ENCODE measurements around the gene NANOS3. TPM values are rescaled to one million over a fixed set of nuclear protein-coding genes. Genes with fewer than 3 reads are reported as not detected.
"Not testable (repeated sequence)": the region's sequence is repeated elsewhere in the genome, so short reads cannot be mapped to it uniquely, and the experiment has no call there.

NANOS3 gene
- polyA plus RNA-seq, 1 donor = 2.3 TPM

GRCh38 chr19:13908674-13909073 is 31.7 kb downstream of the NANOS3 start:
- WGBS (ENCODE audit: insufficient coverage, low lambda C conversion rate) = 100% methylated on average over 2 of the region's 8 CpGs

DNA sequence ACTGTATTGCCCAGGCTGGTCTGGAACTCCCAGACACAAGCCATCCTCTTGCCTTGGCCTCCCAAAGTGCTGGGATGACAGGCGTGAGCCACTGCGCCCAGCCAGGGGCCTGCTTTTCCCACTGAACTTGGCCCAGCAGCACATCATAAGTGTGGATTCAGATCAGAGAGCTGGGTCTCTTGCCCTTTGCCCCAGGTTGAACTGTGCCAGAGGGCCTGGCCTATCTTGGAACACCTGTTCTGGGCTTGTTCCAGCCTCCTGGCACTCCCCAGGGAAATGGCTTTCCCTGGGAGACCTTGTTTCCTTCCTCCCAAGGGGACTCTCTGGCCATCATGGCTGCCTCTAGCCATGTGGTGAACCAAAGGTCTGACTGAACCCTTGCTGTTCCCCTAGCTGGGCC is 32.5 kb downstream of the NANOS3 start:
- Histone ChIP-seq H3K36me3 (ENCODE audit: control insufficient read depth, insufficient read depth, low read length) (peaks cover 31% of the 10 kb centered on the region), H3K27ac (ENCODE audit: low read length) (no peak overlapping the region), H3K27me3 (ENCODE audit: control insufficient read depth, insufficient read depth, low read length) (no peaks in the 10 kb centered on the region), H3K4me3 (ENCODE audit: low read length) (no peak overlapping the region), H3K9me3 (ENCODE audit: control insufficient read depth, low read depth, low read length) (no peaks in the 10 kb centered on the region), H3K4me1 (ENCODE audit: control insufficient read depth, insufficient read depth, low read length) (peaks cover 11% of the 10 kb centered on the region)
- WGBS (ENCODE audit: insufficient coverage, low lambda C conversion rate) = no CpG with 5 or more reads among the region's 2 CpGs
- DNase-seq = peak in 1 of 2 donors; percentile 29

More at GRCh38 chr19:13908674-13909073, 31.7 kb downstream of the NANOS3 start:
- peaks cover 11% of the 10 kb centered on the region for H3K4me1 ChIP-seq (ENCODE audit: control insufficient read depth, insufficient read depth, low read length)
- no peaks in the 10 kb centered on the region for H3K27me3 ChIP-seq (ENCODE audit: control insufficient read depth, insufficient read depth, low read length)
- H3K9me3 ChIP-seq (ENCODE audit: control insufficient read depth, low read depth, low read length) = no peaks in the 10 kb centered on the region
- no peak for DNase-seq
- peaks cover 30% of the 10 kb centered on the region for H3K36me3 ChIP-seq (ENCODE audit: control insufficient read depth, insufficient read depth, low read length)
- no peak overlapping the region for H3K4me3 ChIP-seq (ENCODE audit: low read length)
- no peak overlapping the region for H3K27ac ChIP-seq (ENCODE audit: low read length)

DNA sequence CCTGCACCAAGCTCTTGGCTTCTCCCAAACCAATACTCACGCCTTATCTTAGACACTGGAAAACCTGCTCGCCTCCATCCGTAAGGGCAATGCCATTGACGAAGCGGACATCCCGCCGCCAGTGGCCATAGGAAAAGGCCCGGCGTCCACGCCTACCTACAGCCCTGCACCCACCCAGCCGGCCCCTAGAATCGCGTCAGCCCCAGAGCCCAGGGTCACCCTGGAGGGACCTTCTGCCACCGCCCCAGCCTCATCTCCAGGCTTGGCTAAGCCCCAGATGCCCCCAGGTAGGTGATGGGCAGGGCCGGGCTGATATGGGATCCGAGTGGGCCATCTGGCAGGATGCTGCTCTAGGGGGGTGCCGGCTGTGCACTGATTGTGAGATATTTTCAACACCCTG is 36.4 kb downstream of the NANOS3 start:
- no CpG with 5 or more reads among the region's 17 CpGs for WGBS (ENCODE audit: insufficient coverage, low lambda C conversion rate)
- H3K4me1 ChIP-seq (ENCODE audit: control insufficient read depth, insufficient read depth, low read length) = no peaks in the 10 kb centered on the region
- no peak overlapping the region for H3K27ac ChIP-seq (ENCODE audit: low read length)
- DNase-seq = no peak
- H3K36me3 ChIP-seq (ENCODE audit: control insufficient read depth, insufficient read depth, low read length) = peaks cover 49% of the 10 kb centered on the region
- no peak overlapping the region for H3K4me3 ChIP-seq (ENCODE audit: low read length)
- no peaks in the 10 kb centered on the region for H3K9me3 ChIP-seq (ENCODE audit: control insufficient read depth, low read depth, low read length)
- no peaks in the 10 kb centered on the region for H3K27me3 ChIP-seq (ENCODE audit: control insufficient read depth, insufficient read depth, low read length)

- Histone ChIP-seq H3K4me1 (ENCODE audit: control insufficient read depth, insufficient read depth, low read length) (no peaks in the 10 kb centered on the region), H3K27ac (ENCODE audit: low read length) (no peak overlapping the region), H3K36me3 (ENCODE audit: control insufficient read depth, insufficient read depth, low read length) (peaks cover 57% of the 10 kb centered on the region), H3K27me3 (ENCODE audit: control insufficient read depth, insufficient read depth, low read length) (no peaks in the 10 kb centered on the region), H3K4me3 (ENCODE audit: low read length) (no peak overlapping the region), H3K9me3 (ENCODE audit: control insufficient read depth, low read depth, low read length) (peaks cover 3% of the 10 kb centered on the region)
- DNase-seq = no peak
- 100% methylated on average over 1 of the region's 3 CpGs for WGBS (ENCODE audit: insufficient coverage, low lambda C conversion rate)
These were observed 37.8 kb downstream of the NANOS3 start for GRCh38 chr19:13914777-13915176.

DNA sequence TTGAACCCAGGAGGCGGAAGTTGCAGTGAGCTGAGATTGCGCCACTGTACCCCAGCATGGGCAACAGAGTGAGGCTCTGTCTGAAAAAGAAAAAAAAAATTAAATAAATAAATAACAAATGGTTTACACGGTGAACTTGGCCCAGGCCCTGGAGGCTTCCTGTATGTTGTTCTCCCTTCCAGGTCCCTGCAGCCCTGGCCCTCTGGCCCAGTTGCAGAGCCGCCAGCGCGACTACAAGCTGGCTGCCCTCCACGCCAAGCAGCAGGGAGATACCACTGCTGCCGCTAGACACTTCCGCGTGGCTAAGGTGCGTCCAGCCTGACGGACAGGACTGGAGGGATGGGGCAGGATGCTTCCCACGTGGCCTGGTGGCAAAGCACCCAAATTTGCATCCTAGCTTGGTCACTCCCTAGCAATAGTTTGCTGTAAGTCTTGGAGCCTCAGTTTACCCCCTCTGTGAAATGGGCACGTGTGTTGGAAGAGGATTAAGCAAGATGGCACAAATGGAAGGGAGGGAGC is 41.0 kb downstream of the NANOS3 start:
- Histone ChIP-seq H3K4me1 (ENCODE audit: control insufficient read depth, insufficient read depth, low read length) (no peaks in the 10 kb centered on the region), H3K27me3 (ENCODE audit: control insufficient read depth, insufficient read depth, low read length) (no peaks in the 10 kb centered on the region), H3K9me3 (ENCODE audit: control insufficient read depth, low read depth, low read length) (peaks cover 10% of the 10 kb centered on the region), H3K27ac (ENCODE audit: low read length) (no peak overlapping the region), H3K36me3 (ENCODE audit: control insufficient read depth, insufficient read depth, low read length) (peaks cover 67% of the 10 kb centered on the region), H3K4me3 (ENCODE audit: low read length) (no peak overlapping the region)
- DNase-seq = no peak
- 100% methylated on average over 2 of the region's 14 CpGs for WGBS (ENCODE audit: insufficient coverage, low lambda C conversion rate)

DNA sequence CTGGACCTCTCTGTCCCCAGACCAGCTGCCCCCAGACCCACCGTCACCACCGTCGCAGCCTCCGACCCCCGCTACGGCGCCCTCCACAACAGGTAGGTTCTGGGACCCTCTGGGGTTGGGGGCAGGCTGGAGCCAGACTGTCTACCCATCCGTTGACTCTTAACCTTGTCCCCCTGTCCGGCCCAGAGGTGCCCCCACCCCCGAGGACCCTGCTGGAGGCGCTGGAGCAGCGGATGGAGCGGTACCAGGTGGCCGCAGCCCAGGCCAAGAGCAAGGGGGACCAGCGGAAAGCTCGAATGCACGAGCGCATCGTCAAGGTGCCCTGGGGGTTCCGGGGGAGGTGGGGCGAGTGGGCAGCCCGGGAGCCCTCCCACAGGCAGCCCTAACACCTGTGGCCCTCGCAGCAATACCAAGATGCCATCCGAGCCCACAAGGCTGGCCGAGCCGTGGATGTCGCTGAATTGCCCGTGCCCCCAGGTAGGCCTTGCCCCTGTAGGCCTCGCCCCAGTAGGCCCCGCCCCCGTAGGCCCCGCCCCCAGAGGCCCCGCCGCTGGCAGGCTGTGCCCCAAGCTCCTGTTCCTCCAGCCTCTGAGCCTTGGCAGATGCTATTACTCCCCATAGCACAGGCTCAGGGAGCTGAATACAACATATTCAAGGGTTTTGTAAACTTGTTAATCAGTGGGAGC is 41.9 kb downstream of the NANOS3 start:
- no CpG with 5 or more reads among the region's 34 CpGs for WGBS (ENCODE audit: insufficient coverage, low lambda C conversion rate)
- H3K4me1 ChIP-seq (ENCODE audit: control insufficient read depth, insufficient read depth, low read length) = no peaks in the 10 kb centered on the region
- H3K4me3 ChIP-seq (ENCODE audit: low read length) = no peak overlapping the region
- H3K36me3 ChIP-seq (ENCODE audit: control insufficient read depth, insufficient read depth, low read length) = peaks cover 67% of the 10 kb centered on the region
- H3K27ac ChIP-seq (ENCODE audit: low read length) = no peak overlapping the region
- DNase-seq = no peak
- H3K9me3 ChIP-seq (ENCODE audit: control insufficient read depth, low read depth, low read length) = peaks cover 10% of the 10 kb centered on the region
- H3K27me3 ChIP-seq (ENCODE audit: control insufficient read depth, insufficient read depth, low read length) = no peaks in the 10 kb centered on the region

DNA sequence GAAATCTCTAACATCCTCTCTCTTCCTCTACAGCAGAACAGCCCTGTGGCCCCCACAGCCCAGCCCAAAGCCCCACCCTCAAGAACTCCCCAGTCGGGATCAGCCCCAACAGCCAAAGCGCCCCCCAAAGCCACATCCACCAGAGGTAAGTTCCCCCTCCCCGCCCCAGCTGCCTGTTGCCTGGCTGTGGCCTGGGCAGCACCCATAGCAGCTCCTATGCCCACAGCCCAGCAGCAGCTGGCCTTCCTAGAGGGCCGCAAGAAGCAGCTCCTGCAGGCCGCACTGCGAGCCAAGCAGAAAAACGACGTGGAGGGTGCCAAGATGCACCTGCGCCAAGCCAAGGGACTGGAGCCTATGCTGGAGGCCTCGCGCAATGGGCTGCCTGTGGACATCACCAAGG is 43.6 kb downstream of the NANOS3 start:
- no CpG with 5 or more reads among the region's 11 CpGs for WGBS (ENCODE audit: insufficient coverage, low lambda C conversion rate)
- peaks cover 68% of the 10 kb centered on the region for H3K36me3 ChIP-seq (ENCODE audit: control insufficient read depth, insufficient read depth, low read length)

DNA sequence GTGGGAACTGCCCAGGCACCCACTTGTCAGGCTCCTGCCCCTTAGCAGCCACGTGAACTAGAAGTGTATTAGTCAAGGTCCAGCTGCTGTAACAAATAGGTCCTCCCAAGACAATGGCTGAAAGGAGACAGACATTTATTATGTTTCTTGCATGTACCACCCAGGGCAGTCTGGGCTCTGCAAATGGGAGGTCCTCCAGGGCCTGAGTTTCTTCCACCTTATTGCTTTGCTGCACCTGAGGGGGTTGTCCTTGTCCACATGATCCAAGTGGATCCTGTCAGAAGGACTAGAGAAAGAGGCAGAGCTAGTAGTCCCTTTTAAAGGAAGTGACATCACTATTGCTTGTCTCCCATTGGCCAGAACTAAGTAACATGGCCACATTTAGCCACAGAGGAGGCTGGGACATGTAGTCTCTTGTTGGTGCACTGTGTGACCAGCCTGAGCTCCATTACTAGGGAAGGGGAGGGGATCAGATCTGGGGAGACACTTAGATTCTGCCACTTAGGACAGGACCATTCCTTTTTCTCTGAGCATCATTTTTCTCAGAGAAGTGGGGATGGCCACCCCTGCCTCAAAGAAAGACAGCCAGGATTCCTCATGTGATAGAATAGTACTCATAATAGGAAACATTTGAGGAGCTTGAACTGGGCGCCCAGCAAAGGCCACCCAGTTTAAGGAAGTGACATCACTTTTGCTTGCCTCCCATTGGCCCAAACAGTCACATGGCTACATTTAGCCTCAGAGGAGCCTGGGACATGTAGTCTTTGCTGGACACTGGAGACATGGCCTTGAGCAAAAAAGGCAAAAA is 44.2 kb downstream of the NANOS3 start:
- peaks cover 10% of the 10 kb centered on the region for H3K9me3 ChIP-seq (ENCODE audit: control insufficient read depth, low read depth, low read length)
- no peak for DNase-seq
- no peaks in the 10 kb centered on the region for H3K27me3 ChIP-seq (ENCODE audit: control insufficient read depth, insufficient read depth, low read length)
- H3K27ac ChIP-seq (ENCODE audit: low read length) = no peak overlapping the region
- no peak overlapping the region for H3K4me3 ChIP-seq (ENCODE audit: low read length)
- no CpG with 5 or more reads among the region's 2 CpGs for WGBS (ENCODE audit: insufficient coverage, low lambda C conversion rate)
- peaks cover 66% of the 10 kb centered on the region for H3K36me3 ChIP-seq (ENCODE audit: control insufficient read depth, insufficient read depth, low read length)
- H3K4me1 ChIP-seq (ENCODE audit: control insufficient read depth, insufficient read depth, low read length) = no peaks in the 10 kb centered on the region

More for the DNA sequence above, 43.6 kb downstream of the NANOS3 start:
- Histone ChIP-seq H3K27me3 (ENCODE audit: control insufficient read depth, insufficient read depth, low read length) (no peaks in the 10 kb centered on the region), H3K4me1 (ENCODE audit: control insufficient read depth, insufficient read depth, low read length) (no peaks in the 10 kb centered on the region), H3K4me3 (ENCODE audit: low read length) (no peak overlapping the region), H3K27ac (ENCODE audit: low read length) (no peak overlapping the region), H3K9me3 (ENCODE audit: control insufficient read depth, low read depth, low read length) (peaks cover 10% of the 10 kb centered on the region)
- no peak for DNase-seq

DNA sequence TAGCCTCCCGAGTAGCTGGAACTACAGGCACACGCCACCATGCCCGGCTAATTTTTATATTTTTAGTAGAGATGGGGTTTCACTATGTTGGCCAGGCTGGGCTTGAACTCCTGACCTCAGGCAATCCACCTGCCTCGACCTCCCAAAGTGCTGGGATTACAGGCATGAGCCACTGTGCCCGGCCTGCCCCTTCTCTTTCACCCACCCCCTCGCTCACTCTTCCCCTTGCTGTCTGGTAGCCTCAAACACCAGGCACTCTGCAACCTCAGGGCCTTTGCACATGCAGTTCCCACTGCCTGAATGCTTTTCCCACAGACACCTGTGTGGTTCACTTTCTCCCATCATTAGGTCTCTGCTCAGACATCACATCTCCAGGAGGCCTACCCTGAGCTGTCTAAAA is 45.2 kb downstream of the NANOS3 start:
- not testable (repeated sequence) for DNase-seq; H3K27ac ChIP-seq (ENCODE audit: low read length); H3K4me1 ChIP-seq (ENCODE audit: control insufficient read depth, insufficient read depth, low read length); H3K27me3 ChIP-seq (ENCODE audit: control insufficient read depth, insufficient read depth, low read length); H3K4me3 ChIP-seq (ENCODE audit: low read length); H3K9me3 ChIP-seq (ENCODE audit: control insufficient read depth, low read depth, low read length)
- peaks cover 75% of the 10 kb centered on the region for H3K36me3 ChIP-seq (ENCODE audit: control insufficient read depth, insufficient read depth, low read length)
- WGBS (ENCODE audit: insufficient coverage, low lambda C conversion rate) = no CpG with 5 or more reads among the region's 6 CpGs

GRCh38 chr19:13923194-13923987 is 46.5 kb downstream of the NANOS3 start:
- Histone ChIP-seq H3K4me1 (ENCODE audit: control insufficient read depth, insufficient read depth, low read length) (no peaks in the 10 kb centered on the region), H3K36me3 (ENCODE audit: control insufficient read depth, insufficient read depth, low read length) (peaks cover 80% of the 10 kb centered on the region), H3K4me3 (ENCODE audit: low read length) (no peak overlapping the region), H3K27me3 (ENCODE audit: control insufficient read depth, insufficient read depth, low read length) (no peaks in the 10 kb centered on the region), H3K27ac (ENCODE audit: low read length) (no peak overlapping the region), H3K9me3 (ENCODE audit: control insufficient read depth, low read depth, low read length) (peaks cover 10% of the 10 kb centered on the region)
- DNase-seq = no peak
- WGBS (ENCODE audit: insufficient coverage, low lambda C conversion rate) = no CpG with 5 or more reads among the region's 28 CpGs
